HG03108 (cell line): ENCODE measurements around the gene PROCA1.
"Not testable (repeated sequence)": the region's sequence is repeated elsewhere in the genome, so short reads cannot be mapped to it uniquely, and the experiment has no call there.

Source experiments
- ATAC-seq: cut with Tn5 transposase; IDR thresholded peaks from one replicate; pipeline ENCODE4 v1.9.1; 2021; ENCODE audit warnings: moderate library complexity; ENCODE audit not compliant: unreplicated experiment

Gene PROCA1

GRCh38 chr17:28744104-28744971 is 32.6 kb upstream of the PROCA1 start:
- ATAC-seq, result no peak

GRCh38 chr17:28743243-28744103 is 31.8 kb upstream of the PROCA1 start, which contains the start of gene TRAF4:
TRAF4 (plus strand) TSS chr17:28744011; CDS start chr17:28744113, 102 bp downstream.
- ATAC-seq, result peak; percentile 52

- ATAC-seq, result no peak
Measured at GRCh38 chr17:28741358-28742349, 30.0 kb upstream of the PROCA1 start.

GRCh38 chr17:28740406-28741357 is 29.0 kb upstream of the PROCA1 start:
- no peak for ATAC-seq

- peak; percentile 27 for ATAC-seq
Measured at GRCh38 chr17:28738680-28739384, 27.1 kb upstream of the PROCA1 start.

GRCh38 chr17:28737770-28738679 is 26.3 kb upstream of the PROCA1 start:
- peak; percentile 73 for ATAC-seq

GRCh38 chr17:28737316-28737715 is 25.6 kb upstream of the PROCA1 start:
- no peak for ATAC-seq

- not testable (repeated sequence) for ATAC-seq
Measured at GRCh38 chr17:28735913-28736769, 24.5 kb upstream of the PROCA1 start.

- no peak for ATAC-seq
Measured at GRCh38 chr17:28735242-28735722, 23.6 kb upstream of the PROCA1 start.

GRCh38 chr17:28734712-28735241 is 23.1 kb upstream of the PROCA1 start:
- ATAC-seq, result no peak

GRCh38 chr17:28733346-28733745 is 21.7 kb upstream of the PROCA1 start:
- ATAC-seq, result no peak

- no peak for ATAC-seq
Measured at GRCh38 chr17:28729950-28730330, 18.3 kb upstream of the PROCA1 start.

- ATAC-seq, result peak; percentile 32
Measured at GRCh38 chr17:28728364-28729200, 16.9 kb upstream of the PROCA1 start, which contains the start of gene NEK8. NEK8 (plus strand) TSS chr17:28728788; CDS start chr17:28728814, 26 bp downstream.

- peak; percentile 33 for ATAC-seq
Measured at GRCh38 chr17:28726627-28727491, 15.2 kb upstream of the PROCA1 start.
